ENCODE measurements around the gene LMAN1.
A peak's percentile ranks its signal among the peaks of the same experiment; 100 is the strongest.

LMAN1 gene

DNA sequence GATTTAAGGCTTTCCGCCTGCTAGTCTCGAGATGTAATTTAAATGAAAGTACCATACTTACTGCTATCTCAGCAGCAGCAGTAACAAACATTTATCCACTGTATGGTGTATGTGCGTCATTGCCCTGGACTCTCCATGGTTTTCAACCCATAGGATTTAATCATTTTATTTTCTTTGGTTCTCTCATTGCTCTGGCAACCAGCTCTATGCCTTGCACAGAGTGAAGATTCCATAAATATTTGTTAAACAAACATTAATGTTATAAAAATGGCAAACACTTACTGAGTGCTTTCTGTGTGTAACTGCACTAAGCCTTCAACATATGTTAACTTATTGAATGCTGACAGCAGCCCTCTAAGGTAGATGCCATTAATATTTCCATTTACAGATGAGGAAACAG is 1.3 kb upstream of the LMAN1 start:
- no peak for FAIRE-seq

DNA sequence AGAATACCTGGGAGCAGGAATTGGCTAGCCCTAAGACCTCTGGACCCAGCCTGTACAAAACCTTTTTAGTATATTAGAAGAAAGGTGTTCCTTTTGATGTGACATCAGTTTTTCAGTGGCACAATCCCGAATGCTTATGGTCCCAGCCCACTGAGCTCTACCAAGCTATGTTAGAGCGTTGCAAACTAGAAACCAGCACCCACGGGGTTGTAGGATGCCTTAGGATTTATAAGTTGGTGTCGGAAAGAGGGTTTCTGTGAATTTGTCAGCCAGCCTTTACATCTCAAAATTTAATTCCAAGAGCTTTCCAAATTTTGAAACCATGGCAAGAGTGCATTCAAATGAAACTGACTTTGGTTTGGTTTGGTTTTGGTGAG is 499 bp upstream of the LMAN1 start:
- no peak for FAIRE-seq

DNA sequence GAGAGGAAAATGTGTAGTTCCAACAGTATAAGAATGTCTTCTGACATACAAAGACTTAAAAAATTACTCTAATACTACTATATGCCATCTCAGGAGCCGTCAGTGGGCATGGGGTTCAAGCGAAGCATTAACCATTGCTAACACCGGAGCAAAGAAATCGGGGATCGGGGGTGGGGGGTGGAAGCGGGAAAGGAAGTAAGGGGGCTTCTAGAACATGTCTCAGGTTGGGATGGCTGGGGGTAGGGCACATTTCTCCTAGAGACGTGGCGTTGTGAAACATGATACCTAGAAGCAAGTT is 702 bp downstream of the LMAN1 start:
- FAIRE-seq = no peak

DNA sequence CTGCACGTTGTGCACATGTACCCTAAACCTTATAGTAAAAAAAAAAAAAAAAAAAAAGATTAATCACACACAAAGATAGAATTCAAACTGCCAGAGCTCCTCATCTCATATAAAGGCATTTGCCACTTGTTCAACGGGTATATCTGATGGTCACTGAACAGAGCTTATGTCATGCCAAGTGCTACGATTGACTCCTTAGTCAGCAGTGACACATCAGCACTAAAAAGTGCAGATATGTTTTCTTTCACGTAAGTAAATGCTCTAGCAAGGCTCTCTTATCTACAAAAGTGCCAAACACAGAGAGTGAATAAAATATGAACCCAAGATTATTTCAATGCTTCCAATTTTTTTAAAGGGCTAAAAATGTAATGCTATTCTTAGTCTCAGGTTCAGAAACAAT is 1.1 kb downstream of the LMAN1 start:
- no peak for FAIRE-seq

DNA sequence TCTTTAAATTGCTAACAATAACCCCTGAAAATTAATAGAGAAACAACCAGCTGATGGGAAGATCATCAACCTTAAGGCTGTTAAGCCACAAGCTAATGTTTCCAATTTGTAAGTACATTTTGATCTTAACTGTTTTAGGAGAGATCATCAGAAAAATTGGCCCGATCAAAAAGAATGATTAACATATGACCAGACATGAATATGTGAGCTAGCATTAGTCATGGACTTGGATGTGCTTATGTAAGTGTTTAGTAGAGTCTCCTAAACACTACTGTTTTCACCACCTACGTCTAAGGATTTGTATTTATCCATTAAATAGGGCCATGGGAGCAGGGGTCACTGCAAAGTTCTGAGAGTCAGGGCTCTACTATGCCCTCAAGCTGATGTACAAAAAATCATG is 4.3 kb downstream of the LMAN1 start:
- no peak for FAIRE-seq

DNA sequence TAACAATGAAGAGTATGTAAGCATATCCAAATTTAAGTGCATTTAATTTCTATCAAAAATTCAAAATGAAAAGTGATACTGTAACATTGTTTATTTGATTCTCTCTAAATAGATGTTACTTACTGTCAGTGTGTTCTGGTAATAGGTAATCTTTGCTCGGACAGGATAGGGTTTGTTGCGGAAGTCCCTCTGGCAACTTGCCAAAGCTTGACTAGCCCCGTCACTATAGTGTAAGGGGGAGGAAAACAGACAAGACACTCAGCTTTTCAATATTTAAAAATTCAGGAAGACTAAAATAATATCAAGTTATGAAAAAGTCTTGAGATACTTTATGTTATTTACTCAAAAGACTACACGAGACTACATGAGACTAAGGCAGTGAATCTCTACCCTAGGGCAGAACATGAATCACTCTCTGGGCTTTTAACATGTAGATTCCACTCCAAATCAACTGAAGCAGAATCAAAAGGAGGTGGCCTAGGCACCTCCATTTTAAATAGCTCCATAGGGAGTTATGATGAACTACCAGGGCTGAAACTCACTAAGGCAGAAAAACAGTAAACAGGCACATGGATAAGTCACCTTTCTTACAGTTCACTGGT is 5.9 kb downstream of the LMAN1 start:
- FAIRE-seq = no peak

DNA sequence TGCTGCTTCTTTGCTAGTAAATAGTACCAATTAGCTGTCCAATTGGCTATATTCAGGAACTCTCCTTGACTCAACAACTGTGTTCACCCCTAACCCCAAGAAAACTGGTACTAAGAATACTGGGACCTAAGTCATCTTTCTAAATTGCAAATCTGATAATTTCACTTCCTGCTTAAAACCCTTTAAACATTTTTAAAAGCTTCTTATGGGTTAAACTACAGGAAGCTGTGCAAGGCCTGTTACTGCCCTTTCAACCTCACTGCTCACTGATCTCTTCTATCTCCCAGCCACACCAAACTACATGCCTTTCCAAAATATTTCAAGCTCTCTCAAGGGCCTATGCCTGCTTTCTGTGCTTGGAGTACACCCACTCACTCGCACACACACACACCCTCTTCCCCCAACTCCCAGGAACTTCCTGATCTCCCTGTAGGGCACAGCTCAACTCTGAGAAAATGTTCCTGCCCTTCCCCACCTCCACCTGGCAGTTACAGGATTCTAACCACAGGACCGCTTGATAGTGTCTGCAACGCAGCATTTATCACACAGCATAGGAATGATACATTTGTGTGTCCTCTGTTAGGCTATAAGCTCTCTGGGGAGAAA is 6.7 kb downstream of the LMAN1 start:
- FAIRE-seq = no peak

DNA sequence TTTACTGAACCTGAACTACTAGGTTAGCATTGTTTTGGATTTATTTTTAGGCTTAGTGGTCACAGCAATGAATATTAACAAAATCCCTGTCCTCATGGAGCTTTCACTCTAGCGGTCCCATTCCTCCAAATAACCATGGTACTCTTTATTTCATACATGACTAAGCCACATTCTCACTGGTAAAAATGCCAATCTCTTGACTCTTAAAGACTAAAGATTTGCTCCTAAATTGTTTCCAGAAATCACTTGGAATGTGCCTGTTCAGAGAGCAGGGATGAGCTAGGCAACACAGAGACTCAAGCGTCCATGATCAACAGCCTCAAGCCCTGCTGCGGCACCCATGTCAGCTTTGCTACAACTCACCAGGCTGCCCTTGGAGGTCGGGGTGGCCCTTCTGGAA is 13.5 kb downstream of the LMAN1 start:
- FAIRE-seq = no peak

DNA sequence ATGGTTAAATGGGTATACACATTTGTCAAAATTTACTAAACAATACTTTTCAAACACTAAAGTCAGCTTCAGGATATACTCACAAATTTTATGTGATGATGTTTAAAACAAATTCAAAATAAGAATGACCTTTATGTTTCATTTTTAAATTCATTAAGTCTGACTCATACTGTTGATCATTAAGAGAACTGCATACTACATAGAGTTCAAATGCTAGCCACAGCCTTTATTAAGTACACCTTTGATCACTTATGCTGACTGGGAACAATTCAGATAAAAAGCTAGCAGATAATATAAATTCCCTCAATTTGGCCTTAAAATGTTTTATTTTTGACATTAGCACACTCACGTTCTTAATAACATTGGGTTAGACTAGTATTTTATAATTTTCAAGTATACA is 14.1 kb downstream of the LMAN1 start:
- FAIRE-seq = no peak

DNA sequence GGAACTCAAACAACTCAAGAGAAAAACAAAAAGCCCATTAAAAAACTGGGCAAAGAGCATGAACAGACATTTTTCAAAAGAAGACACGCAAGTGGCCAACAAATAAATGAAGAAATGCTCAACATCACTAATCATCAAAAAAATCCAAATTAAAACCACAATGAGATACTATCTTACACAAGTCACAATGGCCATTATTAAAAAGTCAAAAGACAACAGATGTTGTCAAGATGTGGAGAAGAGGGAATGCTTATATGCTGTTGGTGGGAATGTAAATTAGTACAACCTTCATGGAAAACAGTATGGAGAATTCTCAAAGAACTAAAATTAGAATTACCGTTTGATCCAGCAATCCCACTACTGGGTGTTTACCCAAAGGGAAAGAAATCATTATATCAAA is 15.1 kb downstream of the LMAN1 start:
- FAIRE-seq = peak; percentile 65

DNA sequence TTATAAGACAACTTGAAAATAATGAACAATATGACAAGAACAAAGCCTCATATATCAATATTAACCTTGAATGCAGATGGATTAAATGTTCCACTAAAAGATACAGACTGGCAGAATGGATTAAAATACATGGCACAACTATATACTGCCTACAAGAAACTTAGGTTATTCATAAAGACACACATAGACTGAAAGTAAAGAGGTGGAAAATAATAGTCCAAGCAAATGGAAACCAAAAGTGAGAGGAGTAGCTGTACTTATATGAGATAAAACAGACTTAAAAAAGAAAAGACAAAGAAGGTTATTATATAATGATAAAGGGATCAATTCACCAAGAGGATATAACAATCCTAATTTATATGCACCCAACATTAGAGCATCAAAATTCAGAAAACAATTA is 18.2 kb downstream of the LMAN1 start:
- FAIRE-seq = no peak

DNA sequence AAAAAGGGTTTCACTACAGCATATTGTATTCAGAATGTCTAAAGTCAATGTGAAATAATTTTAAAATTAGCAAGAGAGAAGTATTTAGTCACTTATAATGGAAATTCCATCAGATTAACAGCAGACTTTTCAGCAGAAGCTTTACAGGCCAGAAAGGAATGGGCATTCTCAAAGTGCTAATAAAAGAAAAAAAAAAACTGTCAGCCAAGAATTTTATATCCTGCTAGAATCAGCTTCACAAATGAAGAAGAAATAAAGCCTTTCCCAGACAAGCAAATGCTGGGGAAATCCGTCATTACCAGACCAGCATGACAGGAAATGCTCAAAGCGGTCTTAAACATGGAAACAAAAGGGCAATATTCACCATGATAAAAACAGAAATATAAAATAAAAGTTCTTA is 18.8 kb downstream of the LMAN1 start:
- no peak for FAIRE-seq

DNA sequence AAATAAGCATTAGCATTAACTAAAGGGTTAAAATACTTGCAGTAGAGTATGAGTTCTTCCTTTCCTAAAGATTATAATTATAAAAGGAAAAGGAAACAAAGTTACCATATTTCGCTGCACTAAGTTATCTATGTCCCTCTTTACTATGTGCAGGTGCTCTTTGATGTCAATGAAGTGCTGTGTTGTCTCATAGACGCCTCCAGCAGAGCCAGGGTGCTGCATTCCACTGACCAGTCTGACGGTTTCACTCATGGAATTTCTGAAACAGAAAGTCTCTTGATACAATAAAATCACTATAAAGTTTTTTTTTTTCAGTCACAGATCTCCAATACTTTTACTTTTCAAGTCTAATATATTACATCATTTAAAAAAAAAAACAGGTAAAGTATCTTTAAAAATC is 26.1 kb downstream of the LMAN1 start:
- no peak for FAIRE-seq

DNA sequence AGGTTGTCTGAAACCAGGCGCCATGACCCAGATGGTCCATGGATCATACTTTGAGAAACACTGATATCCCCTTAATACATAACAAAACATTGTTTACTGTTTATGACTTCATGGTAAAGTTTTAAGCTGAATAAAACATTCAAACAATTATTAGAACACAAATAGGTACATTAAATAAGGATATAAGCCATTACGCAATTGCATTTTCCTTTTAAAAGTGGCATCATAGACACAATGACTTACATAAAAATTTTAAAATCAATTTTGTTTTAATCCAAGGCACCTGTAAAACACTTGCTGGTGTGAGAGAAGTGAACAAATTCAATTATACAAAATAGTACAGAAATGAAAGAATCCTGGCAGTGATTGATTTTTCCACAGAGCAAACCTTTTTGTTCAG is 30.4 kb downstream of the LMAN1 start:
- no peak for FAIRE-seq

DNA sequence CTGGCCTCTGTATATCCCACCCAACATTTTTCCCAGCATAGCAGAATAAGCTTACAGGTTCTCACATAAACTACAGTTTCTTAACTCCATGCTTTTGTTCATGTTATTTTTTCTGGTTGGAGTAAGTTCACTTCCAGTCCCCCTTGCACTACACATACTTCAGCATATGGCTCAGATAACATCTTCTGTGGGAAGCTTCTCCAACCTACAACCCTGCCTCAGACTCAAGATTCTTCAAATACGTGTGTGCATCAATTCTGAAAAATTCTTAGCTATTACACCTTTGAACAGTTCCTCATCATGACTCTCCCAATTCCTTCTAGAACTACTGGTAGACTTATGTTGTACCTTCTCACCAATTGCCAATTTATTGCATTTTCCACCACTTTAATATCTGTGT is 33.1 kb downstream of the LMAN1 start:
- no peak for FAIRE-seq

DNA sequence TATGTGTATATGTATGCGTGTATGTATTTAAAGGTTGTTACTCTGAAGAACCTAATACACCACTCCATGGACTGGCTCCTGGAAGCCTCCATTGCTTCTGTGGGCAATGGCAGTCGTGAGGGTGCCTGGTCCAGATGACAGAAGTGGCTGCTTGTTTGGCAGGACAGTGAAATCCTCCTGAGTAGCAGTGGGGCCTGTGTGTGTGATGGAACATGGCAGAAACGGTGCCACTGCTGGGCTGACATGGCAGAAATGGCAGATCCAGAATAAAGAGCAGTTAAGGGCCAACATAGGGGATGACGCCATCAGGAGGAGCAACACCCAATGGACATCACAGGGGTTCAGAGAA is 34.5 kb downstream of the LMAN1 start:
- FAIRE-seq = no peak

DNA sequence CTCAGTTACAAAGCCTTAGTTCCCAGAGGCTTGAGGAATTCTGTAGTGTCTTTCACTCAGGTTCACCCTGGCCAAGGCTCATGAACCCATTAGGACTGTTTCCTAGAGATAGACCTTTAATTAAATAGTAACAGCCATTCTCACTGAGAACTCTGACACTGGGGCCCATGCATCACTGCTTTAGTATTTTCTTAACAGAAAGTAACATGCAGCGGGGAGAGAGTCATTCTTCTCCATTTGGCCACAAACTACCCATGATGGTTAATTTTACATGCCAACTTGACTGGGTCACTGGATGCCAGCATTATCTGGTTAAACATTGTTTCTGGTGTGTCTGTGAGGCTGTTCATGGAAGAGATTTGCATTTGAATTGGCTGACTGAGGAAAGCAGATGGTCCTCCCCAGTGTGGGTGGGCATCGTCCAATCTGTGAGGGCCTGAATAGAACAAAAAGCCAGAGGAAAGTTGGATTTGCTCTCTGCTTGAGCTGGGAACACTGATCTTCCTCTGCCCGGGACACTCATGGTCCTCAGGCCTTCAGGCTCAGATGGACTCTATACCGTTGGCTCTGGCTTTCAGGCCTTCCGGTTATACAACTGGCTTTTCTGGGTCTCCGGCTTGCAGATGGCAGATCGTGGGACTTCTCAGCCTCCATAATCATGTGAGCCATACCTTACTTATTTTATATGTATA is 35.0 kb downstream of the LMAN1 start:
- FAIRE-seq = no peak

DNA sequence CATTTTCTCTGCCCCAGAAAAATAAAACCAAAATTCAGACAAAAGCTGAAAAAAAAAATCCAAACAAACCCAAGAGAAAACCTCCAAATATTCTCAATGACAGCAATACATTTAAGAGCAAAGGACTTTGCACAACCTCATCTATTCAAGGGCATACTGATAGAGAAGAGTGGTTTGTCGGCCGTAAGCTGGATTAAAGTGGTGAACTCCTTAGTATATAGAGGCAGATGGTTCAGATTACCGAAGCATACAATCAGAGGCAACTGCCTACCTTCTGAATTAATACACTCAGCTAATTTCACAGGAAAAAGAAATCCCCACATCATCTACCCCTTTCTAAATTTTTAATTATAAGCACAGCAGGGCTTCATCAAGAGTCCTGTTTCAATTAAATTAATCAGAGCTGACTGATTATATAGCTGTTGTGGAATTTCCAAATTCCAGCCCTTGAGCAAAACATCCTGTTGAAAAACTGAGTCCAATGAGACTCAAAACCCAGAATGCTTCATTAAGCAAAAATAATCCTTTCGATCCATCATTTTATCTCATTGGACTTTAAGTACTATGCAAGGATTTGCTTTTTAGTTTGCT is 40.5 kb downstream of the LMAN1 start, which contains the start of gene CPLX4:
Gene CPLX4 (minus strand): TSS at position 190 of the 591 bp plus-strand sequence. CDS start 187 bp downstream, at position 3.
- FAIRE-seq = no peak

DNA sequence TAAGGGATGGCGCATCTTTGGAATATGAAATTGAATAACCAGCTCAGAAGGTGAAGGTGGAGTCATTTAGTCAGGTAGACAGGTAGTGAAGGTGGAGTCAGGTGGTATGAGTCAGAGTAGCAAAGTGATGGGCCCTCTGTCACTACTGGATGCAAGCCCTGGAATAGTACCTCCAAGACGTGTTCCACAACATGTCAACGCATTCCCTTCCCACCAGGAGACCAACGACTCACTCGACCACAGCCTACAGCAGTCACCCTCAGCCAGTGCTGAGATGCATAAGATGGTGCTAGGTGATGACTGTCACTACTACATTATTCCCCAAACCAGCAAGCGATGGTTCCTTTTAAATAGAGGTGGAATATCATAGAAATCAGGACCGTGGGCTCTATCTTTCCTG is 47.4 kb downstream of the LMAN1 start:
- FAIRE-seq = no peak

DNA sequence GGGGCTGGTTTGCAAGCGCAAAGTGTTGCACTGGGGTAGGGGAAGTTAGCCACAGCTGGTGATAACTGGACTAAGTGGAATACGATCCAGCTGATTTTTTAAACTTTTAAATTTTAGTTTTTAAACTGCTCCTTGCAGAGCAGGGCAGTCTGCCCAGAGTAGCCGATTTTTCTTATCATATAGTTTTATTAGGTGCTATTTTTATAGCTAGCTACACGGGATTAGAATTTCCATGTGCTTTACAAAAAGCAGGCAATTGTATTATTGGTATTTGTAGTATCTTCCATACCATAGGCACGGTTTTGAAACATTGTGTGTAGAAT is 50.2 kb downstream of the LMAN1 start:
- no peak for FAIRE-seq

DNA sequence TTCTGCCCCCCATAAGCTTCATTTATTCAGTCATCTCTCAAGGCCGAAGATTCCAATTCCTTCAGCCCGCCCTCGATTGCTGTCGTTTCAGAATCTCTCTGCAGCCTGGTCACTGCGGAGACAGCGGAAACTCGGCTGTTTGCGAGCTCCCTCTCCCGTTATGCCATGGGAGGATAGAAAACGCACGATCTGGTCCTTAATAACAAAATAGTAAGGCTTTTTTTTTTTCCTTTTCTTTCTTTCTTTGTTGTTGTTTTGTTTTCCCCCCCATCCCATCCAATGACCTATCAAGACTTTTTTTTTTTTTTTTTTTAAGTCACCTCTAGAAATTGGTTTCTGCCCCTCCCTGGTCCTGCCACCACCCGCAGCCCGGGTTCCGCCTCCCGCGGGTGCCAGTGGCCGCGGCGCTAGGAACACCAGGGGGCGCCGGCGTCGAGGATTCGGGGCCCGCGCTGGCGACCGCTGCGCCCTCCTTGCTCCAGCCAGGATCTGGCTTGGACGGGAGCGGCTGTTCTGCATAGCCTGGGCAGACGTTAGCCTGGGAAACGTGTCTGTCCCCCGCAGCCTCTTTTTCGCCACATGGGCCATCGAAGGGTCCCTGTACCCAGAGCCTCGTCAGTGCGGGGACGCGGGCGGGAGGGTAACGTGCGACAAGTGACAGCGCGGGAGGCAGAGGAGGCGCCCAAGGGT is 50.7 kb downstream of the LMAN1 start:
- FAIRE-seq = no peak

DNA sequence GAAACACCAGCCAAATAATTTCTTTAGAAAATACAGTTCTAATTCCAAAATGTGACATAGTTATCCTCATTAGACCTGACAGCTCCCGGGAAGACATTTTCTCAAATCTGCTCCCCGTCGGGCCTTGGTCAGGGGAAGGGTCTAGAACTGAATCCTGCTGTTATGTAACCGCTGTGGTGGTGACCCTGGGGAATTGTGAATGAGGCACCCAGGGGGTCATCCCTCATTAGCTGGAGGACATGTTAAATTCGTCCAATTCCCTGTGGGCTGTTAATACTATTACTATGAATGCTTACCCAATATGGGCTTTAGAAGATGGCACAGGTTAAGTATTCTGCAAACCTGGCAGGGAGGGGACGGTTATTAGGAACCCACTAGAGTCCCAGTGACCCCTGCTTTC is 52.4 kb downstream of the LMAN1 start:
- FAIRE-seq = no peak

DNA sequence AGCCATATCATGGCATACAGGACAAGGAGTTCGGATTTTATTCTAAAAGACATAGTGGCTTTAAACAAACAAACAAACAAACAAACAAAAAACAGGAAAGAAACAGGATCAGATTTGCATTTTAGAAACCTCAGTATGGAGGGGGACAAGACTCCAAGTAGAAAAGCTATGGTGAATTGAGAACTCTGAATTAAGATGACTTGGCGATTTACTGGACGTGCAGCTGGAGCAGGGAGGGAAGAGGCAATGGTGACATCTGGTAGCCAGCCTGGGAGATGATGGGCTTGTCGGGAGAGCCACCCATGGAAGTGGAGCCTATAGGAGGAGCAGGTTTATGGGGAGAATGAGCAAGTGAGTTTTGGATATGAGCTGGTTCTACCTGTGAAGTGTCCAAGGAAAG is 53.8 kb downstream of the LMAN1 start:
- no peak for FAIRE-seq

DNA sequence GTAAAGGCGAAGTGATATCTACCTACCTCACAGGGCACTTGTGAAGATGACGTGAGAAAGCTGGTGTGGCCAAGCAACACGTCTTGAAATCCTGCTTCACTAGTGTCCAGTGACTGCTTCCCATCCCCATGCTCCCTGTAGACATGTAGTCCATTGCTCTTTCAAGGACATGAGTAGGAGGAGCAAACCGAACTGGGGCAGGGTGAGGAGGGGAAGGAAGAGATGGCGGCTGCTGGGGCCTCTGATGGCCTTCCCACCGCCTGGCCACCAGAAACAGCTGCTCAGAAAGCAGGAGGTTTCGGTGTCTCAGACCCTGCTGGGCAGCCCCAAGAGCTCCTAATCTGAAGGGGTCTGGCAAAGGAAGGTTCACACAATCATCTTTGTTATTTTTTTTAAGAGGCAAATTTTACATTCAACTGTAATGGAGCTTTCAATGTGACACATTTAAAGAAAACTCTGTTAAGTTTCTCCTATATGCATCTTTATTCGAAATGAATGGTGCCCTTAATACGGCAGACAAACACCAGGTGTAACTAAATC is 55.3 kb downstream of the LMAN1 start:
- no peak for FAIRE-seq
